ENCODE results near the gene AOX1.
"Not testable (repeated sequence)": the region's sequence is repeated elsewhere in the genome, so short reads cannot be mapped to it uniquely, and the experiment has no call there.

AOX1 gene

GRCh38 chr2:200602584-200602983 lies 16.8 kb downstream of the AOX1 start:
- no peak for DNase-seq (ENCODE audit: low read depth in 2 of 2)

DNA sequence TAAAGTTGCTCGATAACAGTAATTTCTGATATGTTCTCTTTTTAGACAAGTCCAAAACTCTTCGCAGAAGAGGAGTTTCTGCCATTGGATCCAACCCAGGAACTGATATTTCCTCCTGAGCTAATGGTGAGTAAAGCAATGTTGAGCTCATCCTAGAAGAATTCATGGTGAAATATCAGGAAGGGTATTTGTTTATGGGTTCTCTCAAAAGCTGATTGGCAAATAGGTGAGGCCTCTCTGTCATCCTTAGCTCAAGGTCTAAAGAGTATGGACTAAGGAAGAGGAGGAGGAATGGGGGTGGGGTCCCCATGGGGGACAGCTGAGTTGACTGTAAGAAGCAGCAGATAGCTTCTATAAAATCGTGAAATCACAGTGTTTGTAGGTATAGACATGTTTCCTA lies 18.2 kb downstream of the AOX1 start:
- DNase-seq (ENCODE audit: low read depth in 2 of 2): no peak

DNA sequence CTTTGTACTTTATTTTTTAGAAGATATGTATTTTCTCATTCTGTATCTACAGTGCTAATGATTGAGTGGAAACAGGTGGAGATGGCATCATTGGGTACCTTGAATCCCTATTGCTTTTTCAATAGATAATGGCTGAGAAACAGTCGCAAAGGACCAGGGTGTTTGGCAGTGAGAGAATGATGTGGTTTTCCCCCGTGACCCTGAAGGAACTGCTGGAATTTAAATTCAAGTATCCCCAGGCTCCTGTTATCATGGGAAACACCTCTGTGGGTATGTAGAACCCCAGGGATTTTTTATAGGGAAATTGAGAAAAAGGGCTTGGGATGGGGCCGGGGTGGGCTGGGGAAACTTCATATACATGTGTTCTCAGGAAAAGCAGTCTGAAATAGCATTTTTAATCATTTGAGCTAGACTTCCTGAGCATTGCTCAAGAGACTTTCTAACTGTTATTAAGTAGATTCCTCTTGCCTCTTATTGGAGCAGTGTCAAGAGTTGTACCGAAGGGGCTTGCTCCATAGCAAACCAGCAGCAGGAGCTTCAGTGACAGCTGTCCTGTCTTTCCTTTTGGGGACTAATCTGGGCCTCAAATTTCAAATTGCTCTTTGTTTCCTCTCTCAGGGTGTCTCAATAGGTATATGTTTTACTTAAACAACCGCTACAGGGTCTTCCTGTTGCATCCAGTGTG lies 18.9 kb downstream of the AOX1 start:
- DNase-seq (ENCODE audit: low read depth in 2 of 2): no peak

DNA sequence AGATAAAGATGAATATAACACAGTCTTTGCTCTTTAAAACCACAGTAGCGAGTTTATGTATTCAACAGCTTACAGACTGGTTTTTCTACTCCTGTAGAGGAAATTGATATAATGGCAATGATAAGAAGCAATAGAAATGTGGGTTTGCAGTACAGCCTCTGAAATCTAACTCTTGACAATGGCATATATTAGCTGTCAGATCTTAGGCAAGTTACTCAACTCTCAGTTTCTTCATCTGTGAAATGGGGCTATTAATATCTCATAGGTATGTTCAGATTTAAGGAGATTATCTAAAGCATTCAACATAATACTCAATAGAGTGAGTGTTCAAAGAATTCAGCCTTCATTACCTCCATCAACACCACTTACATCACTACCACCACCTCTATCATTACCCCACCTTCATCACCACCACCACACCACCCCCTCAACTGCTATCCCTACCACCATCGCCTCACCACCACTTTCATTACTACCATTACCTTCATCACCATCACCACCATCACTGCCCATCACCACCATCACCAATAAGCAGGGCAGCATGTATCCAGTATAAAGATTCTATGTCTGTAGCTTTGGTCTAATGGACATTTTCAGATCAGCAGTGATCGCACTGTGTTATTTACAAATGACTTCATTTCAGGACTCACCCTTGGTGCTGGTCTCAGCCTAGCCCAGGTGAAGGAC lies 22.7 kb downstream of the AOX1 start:
- DNase-seq (ENCODE audit: low read depth in 2 of 2): no peak

GRCh38 chr2:200609028-200609614 lies 23.3 kb downstream of the AOX1 start:
- no peak for DNase-seq (ENCODE audit: low read depth in 2 of 2)

DNA sequence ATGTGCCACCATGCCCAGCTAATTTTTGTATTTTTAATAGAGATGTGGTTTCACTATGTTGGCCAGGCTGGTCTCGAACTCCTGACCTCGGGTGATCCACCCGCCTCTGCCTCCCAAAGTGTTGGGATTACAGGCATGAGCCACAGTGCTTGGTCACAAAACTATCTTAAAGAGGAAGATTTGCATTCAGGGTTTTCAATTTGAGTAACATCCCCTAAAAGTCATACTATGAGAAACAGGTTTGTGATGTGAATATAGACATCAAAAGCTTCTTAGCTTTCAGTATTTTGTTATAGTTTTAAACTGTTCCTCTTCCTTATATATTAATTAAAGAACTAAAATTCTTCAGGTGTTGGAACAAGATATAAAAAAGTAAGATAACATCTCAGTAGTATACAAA lies 24.4 kb downstream of the AOX1 start:
- DNase-seq (ENCODE audit: low read depth in 2 of 2): not testable (repeated sequence)

DNA sequence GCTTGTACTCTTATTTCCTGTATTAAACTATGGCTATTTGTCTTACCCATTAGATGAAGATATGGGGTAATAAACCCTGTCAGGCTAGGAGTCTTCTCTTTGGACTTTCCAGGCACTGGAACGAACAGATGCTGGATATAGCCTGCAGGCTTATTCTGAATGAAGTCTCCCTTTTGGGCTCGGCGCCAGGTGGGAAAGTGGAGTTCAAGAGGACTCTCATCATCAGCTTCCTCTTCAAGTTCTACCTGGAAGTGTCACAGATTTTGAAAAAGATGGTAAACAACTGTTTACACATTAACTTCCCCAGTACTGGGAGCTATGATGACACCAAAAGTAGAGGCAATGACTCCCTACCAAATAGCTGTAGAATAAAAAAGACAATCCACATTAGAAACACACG lies 27.9 kb downstream of the AOX1 start:
- DNase-seq (ENCODE audit: low read depth in 2 of 2): no peak

DNA sequence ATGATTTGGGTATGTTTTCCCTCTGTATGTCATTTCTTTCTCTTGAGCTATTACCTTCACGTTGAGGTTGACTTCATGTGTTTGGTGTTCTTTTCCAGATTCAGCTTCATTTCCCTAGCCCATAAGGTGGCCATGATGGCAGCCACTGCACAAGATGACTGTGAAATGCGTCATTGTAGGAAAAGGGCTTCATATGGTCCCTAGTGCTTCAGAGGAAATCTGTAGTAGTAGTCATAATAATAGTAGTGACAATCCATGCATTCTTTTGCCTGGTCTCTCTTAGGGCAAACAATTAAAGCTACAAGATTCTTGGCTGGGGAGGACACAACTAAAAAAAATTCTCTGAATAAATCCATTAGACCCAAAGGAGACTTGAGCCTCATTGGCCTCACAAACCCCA lies 28.4 kb downstream of the AOX1 start:
- DNase-seq (ENCODE audit: low read depth in 2 of 2): no peak

DNA sequence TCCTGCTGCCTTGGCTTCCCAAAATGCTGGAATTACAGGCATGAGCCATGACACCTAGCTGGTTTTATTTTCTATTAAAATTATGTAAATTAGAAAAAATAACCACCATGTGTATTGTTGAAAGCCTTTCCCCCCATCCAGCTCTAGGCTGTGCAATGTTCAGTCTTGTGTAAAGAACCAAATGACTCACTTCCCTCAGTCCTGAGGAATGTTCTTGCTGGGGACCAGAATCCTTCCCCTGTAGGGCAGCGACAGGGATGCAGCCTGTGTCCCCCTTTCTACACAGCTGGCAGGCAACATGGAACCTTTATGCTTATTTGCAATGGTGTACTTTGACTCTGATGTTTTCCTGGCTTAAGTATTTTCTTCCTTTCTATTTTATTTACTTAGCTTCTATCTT lies 29.4 kb downstream of the AOX1 start:
- no peak for DNase-seq (ENCODE audit: low read depth in 2 of 2)

- DNase-seq (ENCODE audit: low read depth in 2 of 2): no peak
These were observed 30.4 kb downstream of the AOX1 start for GRCh38 chr2:200616193-200616592.

- DNase-seq (ENCODE audit: low read depth in 2 of 2): no peak
These were observed 30.8 kb downstream of the AOX1 start for GRCh38 chr2:200616656-200617055.

- DNase-seq (ENCODE audit: low read depth in 2 of 2): no peak
These were observed 31.6 kb downstream of the AOX1 start for GRCh38 chr2:200617156-200618053.

- DNase-seq (ENCODE audit: low read depth in 2 of 2): no peak
These were observed 32.2 kb downstream of the AOX1 start for GRCh38 chr2:200618054-200618419.

DNA sequence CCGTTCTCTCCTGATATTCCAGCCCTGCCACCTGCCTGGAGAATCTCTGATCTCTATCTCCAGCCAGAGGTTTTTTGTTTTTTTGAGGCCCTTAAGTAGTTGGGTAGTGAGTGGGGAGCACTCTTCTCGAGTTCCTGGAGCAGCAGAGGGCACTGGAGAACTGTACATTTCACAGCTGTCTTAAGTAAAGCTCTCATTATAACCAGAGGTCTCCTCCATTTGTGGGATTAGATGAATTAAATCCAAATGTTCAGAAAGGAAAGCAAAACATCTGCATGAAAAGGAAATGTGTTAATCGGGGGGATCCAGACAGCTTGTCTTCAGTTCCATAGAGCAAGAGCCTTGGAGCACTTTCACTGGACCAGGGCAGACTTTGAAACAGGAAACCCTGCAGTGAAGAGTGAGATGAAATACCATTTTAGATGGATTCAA lies 32.8 kb downstream of the AOX1 start:
- DNase-seq (ENCODE audit: low read depth in 2 of 2): no peak

- DNase-seq (ENCODE audit: low read depth in 2 of 2): no peak
These were observed 33.5 kb downstream of the AOX1 start for GRCh38 chr2:200619279-200619678.

GRCh38 chr2:200620606-200621390 lies 35.0 kb downstream of the AOX1 start:
- no peak for DNase-seq (ENCODE audit: low read depth in 2 of 2)

GRCh38 chr2:200622106-200622505 lies 36.3 kb downstream of the AOX1 start:
- DNase-seq (ENCODE audit: low read depth in 2 of 2): no peak

GRCh38 chr2:200624026-200624425 lies 38.2 kb downstream of the AOX1 start:
- no peak for DNase-seq (ENCODE audit: low read depth in 2 of 2)

DNA sequence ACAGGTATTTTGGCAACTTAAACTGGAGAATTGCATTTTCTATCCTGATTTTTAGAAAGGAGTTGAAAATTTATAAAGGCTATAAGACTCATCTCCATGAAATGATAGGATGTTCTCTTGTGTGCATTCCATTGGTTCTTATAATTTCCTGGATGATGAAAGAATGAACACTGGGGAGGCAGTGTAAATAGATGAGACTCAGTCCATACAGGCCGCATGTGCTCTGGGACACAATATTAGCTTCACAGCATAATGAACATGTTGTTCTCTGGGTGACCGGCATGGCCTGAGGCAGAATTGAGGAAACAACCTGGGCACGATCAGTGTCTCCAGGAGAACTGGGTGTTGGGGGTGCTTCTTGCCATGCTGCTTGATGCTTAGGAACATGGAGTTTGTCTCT lies 38.8 kb downstream of the AOX1 start:
- no peak for DNase-seq (ENCODE audit: low read depth in 2 of 2)

- no peak for DNase-seq (ENCODE audit: low read depth in 2 of 2)
These were observed 39.5 kb downstream of the AOX1 start for GRCh38 chr2:200625282-200625681.

DNA sequence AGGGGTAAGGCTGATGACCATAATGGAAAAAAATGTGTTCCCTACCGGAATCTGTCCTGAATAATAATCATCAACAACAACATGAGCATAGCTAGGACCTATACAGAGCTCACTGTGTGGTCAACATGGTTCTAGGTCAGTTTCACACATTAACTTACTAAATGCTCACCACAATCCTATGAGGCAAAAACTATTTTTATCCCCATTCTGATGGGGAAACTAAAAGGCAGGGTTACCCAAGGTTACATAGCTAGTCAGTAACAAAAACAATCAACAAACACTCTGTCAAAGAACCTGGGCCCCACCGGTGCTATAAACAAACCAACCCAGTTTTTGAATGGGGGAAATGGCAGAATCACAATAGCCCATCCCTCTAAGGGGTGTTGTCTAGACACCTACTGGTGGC lies 40.1 kb downstream of the AOX1 start:
- no peak for DNase-seq (ENCODE audit: low read depth in 2 of 2)
